Measurements from ENCODE around the gene CEP63.

Gene CEP63

GRCh38 chr3:134610432-134611385 lies 124.9 kb downstream of the CEP63 start:
- DNase-seq, result no peak

- no peak for DNase-seq
Observed at GRCh38 chr3:134611516-134611915, 125.7 kb downstream of the CEP63 start.

- DNase-seq, result no peak
Observed at GRCh38 chr3:134613006-134613520, 127.2 kb downstream of the CEP63 start.

DNA sequence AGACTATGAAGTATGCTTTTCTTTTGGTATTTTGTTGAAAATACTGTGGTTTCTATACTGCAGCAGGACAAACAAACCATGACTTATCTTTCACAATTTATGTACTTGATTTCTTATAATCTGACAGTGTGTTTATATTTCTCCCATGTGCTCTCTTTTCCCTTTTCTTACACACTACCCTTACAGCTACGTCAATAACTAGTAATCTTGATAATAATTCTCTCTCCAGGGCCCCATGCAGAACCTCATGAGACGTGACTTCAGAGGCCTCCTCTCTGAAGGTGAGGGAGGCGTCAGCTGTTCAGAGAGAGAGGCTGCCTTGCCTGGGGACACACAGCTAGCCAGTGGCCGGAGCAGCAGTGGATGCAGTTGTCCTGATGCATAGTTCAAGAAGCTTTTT lies 129.1 kb downstream of the CEP63 start:
- no peak for DNase-seq

- no peak for DNase-seq
Observed at GRCh38 chr3:134615743-134616142, 129.9 kb downstream of the CEP63 start.

DNA sequence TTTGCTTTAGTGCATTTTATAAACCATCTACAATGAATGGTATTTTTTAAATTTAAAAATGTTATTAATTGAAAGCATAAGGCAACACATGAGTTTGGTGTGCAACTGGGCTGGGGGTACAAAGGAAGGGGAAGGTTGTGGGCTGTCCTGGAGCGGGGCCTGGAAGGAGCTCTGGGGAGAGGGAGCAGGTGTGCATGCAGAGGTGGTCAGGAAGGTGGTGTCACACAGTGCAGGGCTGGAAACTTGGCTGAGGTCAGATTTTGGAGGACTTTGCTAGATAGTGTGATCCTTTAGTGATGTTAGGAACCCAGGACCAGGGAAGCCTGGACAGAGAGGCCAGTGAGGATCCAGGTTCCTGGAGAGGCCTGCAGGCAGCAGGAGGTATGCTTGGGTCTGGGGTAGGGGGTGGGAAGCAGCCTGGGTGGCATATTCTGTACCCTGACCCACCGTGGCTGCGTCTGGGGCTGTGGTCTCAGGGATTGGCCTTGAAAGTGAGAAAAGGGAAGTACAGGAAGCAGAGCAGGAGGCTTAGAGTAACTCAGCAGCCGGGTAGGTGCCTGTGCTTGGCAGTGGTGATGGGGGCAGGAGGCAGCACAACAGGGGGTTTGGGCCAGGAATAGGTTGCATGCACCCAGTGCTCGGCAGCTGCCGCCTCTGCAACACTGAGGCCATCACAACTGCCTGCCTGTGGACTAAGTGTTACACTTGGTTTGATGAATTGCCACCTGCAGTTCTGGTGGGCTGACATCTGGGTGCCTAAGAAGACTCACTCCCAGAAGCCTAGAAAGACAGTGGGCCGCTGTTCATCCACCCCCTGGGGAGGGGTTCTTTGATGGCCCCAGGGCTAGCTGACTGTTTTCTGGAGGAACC lies 132.0 kb downstream of the CEP63 start:
- DNase-seq, result no peak

GRCh38 chr3:134618478-134619300 lies 132.8 kb downstream of the CEP63 start:
- DNase-seq, result no peak

DNA sequence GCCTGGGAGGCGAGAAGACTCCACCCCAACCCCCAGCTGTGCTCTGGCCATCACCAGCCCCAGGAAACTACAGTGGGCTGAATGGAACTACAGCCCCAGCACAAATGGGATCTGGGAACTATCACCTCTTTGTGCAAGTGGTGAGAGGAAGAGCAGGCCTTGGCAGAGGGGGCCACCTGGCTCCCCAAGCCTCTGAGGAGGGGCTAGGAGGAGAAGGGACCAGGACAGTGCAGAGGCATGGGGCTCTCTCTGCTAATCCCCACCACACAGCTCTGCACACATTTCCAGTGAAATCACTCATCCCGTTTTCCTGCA lies 133.4 kb downstream of the CEP63 start:
- no peak for DNase-seq

GRCh38 chr3:134619884-134620445 lies 134.1 kb downstream of the CEP63 start:
- DNase-seq, result no peak

DNA sequence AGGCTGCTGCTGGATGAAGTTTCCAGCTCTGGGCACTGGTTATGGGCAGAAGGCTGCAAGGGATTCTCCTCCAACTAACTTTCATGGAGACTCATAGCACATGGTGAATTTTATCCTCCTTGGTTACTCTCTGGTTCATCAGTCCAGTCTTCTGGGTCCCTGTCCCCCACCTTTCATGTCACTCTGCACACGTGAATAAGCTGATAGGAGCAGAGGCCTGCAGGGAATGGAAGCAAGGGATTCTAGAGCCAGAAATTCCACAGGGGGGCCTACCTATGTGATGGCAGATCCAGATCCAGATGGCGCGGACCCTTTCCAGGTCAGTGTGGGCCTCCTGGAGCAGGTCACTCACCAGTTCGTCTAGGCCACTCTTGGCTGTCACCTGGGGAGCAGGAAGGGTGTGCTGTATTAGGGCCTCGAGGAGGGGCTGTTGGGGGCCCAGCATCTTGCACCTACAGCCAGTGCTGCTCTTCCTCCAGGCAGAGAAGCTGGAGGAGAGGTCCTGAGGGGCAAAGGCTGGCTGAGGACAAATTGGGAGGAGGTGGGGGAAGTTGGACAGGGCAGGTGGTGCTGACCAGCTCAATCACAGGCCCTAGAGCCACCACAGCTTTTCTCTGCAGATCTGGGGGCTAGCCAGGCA lies 134.7 kb downstream of the CEP63 start:
- no peak for DNase-seq

GRCh38 chr3:134621854-134622253 lies 136.0 kb downstream of the CEP63 start:
- DNase-seq, result peak; percentile 33 to 44

- DNase-seq, result no peak
Observed at GRCh38 chr3:134622806-134623365, 137.0 kb downstream of the CEP63 start.

DNA sequence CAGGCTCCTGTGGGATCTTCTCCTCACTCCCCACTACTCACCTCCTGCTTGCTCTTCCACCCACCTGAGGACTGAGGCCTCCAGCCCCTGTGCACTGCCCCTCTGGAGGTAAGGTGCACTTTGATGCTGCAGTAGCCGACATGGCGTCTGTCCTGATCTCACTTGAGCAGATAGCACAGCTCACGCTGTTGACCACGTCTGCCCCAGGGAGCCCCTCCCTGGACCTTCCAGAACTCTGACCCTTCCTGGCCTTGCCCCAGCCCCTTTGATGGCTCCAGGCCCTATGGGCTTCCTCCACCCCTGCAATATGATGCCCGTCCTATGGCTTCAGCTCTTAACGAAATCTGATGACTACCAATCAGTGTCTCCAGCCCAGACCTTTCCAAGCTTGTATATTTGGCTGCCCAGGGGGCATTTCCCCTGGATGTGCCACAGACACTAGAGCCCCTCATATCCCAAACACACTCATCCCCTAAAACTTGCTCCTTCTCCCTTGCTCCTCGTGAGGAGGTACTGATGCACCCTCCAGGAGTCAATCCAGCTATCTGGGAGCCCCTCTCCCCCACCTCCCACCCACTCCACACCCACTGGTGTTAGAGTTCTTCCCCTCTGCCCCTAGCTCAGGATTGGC lies 137.9 kb downstream of the CEP63 start:
- no peak for DNase-seq

All from AML-193 (cell line).